Stimulated activated CD8-positive, alpha-beta memory T cell treated with anti-CD3 and anti-CD28 coated beads, Interleukin-12 subunit alpha, Interleukin-12 subunit beta, amount 100 ng/mL, for 24 hours (primary cell): Measurements from ENCODE around the gene KRT27.
"Not testable (repeated sequence)": the region's sequence is repeated elsewhere in the genome, so short reads cannot be mapped to it uniquely, and the experiment has no call there.

Experiments used
- DNase-seq: peaks from one replicate; pipeline ENCODE4 v3.0.0-alpha.2; 2020; ENCODE audit errors: extremely low read depth

Gene KRT27

GRCh38 chr17:40782450-40782849, at the start of gene KRT27:
Gene KRT27 (minus strand): TSS chr17:40782550. CDS start chr17:40782493, 57 bp downstream.
- DNase-seq, result no peak

GRCh38 chr17:40830085-40830776, 47.9 kb upstream of the KRT27 start:
- DNase-seq, result no peak

GRCh38 chr17:40828454-40829044, 46.2 kb upstream of the KRT27 start:
- no peak for DNase-seq

- no peak for DNase-seq
Observed at GRCh38 chr17:40827746-40828453, 45.5 kb upstream of the KRT27 start.

GRCh38 chr17:40825599-40825998, 43.2 kb upstream of the KRT27 start:
- DNase-seq, result no peak

GRCh38 chr17:40824015-40824832, 41.9 kb upstream of the KRT27 start:
- DNase-seq, result no peak

- no peak for DNase-seq
Observed at GRCh38 chr17:40822132-40822812, 39.9 kb upstream of the KRT27 start, which contains the start of gene KRT10. Gene KRT10 (minus strand): TSS chr17:40822614. CDS start chr17:40822585, 29 bp downstream.

- DNase-seq, result no peak
Observed at GRCh38 chr17:40821536-40821935, 39.2 kb upstream of the KRT27 start.

- no peak for DNase-seq
Observed at GRCh38 chr17:40820228-40820838, 38.0 kb upstream of the KRT27 start.

- no peak for DNase-seq
Observed at GRCh38 chr17:40819528-40820125, 37.3 kb upstream of the KRT27 start.

GRCh38 chr17:40818733-40819527, 36.6 kb upstream of the KRT27 start:
- DNase-seq, result peak; percentile 63

- no peak for DNase-seq
Observed at GRCh38 chr17:40818343-40818732, 36.0 kb upstream of the KRT27 start.

GRCh38 chr17:40817103-40817682, 34.8 kb upstream of the KRT27 start:
- no peak for DNase-seq

- DNase-seq, result no peak
Observed at GRCh38 chr17:40816569-40816968, 34.2 kb upstream of the KRT27 start.

- no peak for DNase-seq
Observed at GRCh38 chr17:40815381-40815780, 33.0 kb upstream of the KRT27 start.

- DNase-seq, result not testable (repeated sequence)
Observed at GRCh38 chr17:40814657-40815056, 32.3 kb upstream of the KRT27 start.

- DNase-seq, result no peak
Observed at GRCh38 chr17:40813804-40814203, 31.5 kb upstream of the KRT27 start.

GRCh38 chr17:40812639-40813038, 30.3 kb upstream of the KRT27 start:
- DNase-seq, result no peak

- DNase-seq, result no peak
Observed at GRCh38 chr17:40810494-40810893, 28.1 kb upstream of the KRT27 start.
